COLO829 (cell line): ENCODE measurements around the gene TMOD3.

ENCODE experiments used
- DNase-seq: peaks from one replicate; pipeline ENCODE4 v3.0.0; 2012; ENCODE audit warnings: low spot score

Gene TMOD3

DNA sequence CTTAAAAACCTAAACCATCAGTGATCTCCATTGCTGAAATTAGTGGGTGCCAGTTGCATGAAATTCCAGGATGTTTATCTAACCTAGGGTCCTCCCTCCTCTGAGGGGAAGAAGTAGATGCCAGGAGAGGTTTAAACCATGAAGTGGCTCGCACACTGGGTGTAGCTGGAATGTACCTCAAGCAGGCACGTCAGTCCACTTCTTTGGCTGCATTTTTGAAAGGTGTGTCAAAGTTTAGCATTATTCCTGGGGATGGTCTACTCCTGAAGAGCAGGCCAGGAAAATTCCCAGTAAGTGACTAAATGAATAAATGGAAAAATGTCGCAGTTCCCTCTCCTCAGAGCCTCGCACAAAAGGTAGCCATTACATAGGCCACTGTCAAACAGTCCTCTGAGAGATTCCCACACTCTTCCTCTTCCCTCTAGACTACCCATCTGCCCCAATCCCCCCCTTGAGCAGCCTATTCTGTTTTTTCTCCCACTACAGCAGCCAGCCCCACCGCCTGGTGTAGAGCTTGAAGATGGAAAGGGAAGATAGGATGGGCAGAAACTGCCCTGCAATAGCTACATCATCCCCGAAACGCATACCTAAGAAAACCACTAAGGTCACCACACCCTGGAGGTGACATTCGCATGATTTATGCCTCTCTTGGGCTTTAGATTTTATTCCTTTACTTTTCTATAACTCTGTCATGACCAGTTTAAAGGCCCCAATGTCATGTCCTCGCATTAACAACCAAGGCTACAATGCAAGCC, 655 bp upstream of the TMOD3 start:
- no peak for DNase-seq

DNA sequence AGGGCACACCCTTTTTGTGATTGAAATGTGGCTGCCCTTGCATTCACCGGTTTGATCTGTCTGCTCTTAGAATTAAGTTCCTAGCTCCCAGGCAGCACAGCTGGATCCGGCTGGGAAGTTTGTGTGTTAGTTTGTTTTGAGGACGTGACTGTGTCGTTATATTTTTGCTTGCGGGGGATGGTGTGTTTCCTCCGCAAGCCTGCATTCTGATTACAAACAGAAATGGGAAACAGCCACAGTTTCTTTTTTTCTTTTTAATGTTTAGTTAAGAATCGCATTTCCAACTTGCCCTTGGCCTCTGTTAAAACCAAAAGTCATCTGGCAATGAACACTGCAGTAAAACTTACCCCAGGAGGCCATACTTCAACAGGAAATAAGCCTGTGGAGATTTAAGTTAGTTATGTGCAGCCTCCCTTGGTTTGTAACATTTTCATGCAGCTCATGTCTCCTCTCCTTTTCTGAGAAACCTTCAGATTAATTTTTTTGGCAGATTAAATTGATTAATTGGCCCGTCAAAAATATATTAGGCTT, 888 bp downstream of the TMOD3 start:
- DNase-seq, result no peak

DNA sequence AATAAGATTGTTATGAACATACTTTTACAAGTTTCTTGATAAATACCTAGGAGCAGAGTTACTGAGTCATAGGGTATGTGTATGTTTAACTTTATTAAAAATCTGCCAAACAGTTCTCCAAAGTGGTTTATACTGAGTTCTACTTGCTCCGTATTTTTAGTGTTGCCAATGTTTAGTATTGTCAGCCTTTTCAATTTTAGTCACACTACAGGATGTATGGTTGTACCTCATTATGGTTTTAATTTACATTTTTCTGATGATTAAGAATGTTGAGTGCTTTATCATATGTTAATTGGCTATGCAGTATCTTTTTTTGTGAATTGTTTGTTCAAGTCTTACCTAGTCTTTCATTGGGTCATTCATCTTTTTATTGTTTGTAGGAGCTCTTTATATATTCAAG, 4.3 kb downstream of the TMOD3 start:
- no peak for DNase-seq

DNA sequence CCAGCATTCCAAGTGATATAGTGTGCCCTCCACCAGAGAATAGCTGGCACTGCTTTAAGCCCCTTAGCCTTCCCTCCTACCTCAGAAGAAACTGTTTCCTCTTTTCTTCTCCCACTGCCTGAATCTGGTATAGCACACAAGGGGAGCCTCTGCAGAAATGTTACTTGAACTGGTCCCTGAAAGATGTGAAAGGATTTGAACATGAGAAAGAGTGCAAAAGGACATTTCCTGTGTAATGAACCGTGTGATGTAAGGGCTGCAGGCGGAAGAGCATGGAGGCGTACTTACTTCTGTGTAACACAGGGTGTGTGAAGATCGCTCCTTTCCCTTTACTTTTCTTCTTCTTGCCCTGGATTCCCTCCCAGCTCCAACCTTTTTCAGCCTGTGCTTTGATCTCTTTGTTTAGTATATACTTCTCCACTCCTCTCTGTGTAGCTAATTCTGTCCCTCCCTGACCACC, 8.4 kb downstream of the TMOD3 start:
- DNase-seq, result no peak

DNA sequence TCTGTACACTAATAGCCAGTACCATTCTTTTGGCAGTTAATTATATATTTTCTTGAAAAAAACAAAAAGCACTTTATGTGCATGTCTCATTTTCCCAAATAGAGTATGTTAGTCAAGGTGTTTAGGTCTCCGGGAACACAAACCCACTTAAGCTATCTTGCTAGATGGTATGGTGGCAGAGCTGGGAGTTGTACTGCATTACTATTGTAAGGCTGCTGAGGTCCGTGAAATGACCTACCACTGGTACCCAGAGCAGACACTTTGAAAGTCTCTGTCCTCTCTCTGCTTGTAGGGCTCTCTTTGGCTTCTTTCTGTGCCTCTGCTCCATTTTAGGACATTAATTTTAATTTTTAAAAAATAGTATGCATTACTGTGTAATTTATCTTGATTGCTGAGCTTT, 8.8 kb downstream of the TMOD3 start:
- no peak for DNase-seq

DNA sequence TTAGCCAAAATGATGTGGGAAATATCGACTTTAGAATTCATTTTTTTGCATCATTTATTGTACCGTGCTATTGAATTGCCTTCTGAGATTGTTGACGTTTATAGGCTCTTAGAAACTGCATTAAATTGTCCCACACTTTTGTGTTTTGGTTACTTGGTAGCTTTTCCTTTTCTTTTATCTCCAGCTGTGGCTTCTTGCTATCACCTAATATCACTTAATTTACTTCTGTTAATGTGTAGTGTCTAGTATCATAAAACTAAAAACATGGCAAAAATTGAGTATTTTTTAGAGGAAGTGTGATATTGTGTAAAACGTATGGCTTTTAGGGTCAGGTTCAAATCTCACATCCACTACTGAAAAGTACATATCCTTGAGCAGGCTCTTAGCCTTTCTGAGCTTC, 11.2 kb downstream of the TMOD3 start:
- no peak for DNase-seq

DNA sequence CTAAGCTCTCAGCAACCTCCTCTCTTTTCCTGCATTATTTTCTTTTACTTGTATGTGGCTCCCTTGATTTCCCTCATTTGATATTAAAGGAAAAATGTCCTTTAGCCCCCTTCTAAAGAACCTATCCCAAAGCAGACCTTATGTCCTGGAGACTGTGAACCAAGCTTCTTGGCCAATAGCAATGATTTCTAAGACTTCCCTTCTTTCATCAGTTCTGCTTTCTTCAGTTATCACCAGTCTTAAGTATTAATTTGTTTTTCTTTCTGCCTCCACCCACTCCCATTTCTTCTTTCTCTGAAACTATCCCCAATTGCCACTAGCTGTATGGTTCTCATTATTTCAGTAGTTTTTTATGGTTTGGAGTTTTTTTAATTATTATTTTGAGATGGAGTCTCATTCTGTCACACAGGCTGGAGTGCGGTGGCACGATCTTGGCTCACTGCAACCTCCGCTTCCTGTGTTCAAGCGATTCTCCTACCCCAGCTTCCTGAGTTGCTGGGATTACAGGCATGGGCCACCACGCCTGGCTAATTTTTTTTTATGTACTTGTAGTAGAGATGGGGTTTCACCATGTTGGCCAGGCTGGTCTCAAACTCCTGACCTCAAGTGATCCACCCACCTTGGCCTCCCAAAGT, 12.1 kb downstream of the TMOD3 start:
- no peak for DNase-seq

DNA sequence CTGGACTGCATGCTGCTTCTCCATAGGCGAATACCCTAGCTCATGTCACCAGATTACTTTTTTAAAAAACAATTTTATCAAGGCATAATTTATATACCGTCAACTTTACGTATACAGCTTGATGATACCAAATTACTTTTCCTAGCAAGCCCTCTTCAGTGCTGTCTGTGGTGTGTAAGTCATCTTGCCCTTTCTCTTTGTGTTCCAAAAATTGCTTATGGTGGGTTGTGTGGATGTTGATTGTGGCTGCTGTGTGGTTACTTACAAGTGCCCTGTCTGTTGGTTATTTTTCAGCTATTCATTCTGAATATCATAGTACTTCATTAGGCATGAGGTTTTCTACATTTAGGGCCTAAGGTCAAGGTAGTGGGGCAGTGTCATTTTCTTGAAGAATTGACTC, 12.8 kb downstream of the TMOD3 start:
- no peak for DNase-seq

DNA sequence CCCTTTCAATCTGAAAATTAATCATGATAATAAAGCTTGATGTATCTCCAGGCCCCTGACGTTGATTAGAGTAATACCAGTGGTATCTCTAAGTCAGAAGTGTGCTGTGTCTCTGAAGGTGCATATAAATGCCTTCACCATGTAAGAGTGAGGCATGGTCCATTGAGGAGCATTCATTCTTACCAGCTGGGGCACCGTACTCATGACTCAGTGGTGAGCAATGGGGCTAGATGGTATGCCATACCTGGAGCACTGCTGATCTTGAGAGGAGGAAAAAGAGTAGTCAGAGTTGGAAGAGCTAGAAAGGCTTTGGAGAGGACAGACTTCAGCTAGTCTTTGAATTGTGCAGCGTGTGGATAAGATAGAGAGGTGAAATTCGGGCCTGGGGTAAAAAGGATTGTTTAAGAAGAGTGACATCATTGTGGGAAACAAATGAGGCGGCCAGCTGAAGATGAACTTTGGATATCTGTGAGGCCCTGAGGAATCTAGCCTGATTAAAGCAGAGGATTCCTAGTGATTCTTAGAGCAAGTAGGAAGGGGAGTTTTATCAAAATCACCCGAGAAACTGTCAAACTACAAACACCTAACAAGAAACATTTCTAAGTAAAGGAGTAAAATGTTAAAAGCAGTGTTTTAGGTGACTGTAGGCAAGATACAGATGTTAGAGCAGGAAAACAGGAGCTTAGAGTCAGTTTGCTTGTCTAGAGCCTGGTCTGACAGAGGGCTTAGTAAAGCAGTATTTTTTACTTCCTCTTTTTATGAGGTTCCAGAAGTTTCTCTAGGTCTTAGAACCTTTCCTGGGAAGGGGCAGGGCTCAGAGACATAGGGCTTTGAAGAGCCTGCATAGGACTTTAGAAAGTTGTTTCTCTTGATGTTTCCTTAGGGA, 13.6 kb downstream of the TMOD3 start:
- DNase-seq, result no peak

DNA sequence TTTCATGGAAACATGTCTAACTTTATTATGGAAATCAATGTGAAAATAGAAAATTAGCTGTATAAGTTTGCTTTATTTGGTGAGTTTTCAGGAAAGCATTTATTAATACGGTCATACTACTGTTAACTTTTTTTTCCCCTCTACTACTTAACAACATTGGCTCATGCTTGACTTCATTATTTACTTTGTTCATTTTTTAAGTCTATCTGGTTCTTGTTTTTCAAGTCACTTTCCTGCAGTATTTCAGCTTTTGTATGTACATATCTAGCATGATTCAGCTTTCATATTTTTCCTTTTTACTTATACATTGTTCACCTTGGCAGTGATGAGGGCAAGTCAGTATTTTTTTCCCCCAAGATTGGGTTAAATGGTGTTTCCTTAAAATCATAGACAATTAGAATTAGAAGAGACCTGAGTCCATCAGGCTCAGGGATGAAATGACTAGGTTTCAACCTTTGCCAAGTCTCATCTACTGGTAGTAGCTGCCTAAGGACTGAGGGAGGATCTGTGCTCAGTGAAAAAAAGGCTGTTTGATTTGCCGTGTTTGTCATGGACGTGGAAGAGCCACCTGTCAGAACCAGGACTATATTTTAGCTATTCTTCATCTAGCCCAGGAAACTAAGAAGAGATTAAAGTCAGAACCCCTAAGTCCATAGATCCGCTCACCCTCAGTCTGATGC, 15.4 kb downstream of the TMOD3 start:
- no peak for DNase-seq

DNA sequence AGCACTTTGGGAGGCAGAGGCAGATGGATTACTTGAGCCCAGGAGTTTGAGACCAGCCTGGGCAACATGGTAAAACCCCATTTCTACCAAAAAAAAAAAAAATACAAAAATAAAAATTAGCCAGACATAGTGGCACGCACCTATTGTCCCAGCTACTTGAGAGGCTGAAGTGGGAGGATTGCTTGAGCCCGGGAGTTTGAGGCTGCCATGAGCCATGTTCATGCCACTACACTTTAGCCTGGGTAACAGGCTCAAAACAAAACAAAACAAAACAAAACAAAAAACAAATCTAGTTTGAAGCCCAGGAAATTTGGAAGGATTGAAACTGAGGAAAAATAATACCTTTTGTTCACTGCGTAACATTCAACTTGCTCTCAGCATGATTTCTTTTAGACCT, 16.6 kb downstream of the TMOD3 start:
- no peak for DNase-seq

DNA sequence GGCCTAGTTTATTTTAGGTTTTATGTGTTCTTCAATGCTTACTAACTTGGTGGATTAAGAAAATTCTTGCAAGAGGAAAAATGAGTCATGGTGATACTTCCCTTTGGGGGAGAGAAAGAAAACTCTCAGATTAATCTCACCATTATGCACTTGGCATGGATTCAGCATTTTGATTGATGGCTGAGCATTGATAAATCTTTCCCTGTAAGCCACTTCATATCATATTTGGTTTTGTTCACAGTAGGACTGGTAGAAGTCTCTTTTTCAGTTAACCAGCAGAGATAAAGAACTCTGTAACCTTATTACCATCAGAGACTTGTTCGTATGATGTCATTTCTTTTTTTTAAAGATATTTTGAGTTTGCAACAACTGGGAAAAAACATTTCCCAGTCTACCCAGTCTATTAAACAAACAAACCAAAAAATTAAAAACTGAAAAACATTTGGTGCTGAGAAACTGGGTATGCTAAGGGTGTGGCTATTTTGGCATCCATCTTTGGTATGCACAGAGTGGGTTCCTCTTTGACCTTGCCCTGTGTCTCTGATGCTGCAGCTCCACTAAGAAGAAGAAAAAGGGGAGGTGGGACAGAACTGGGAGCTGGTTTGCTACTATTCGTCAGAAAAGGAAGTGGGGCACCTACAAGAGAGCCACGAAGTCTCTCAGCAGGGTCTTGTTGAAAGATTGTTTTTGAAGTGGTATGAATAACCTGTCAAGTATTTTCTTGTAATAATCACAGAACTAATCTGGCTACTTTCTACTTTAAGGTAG, 17.2 kb downstream of the TMOD3 start:
- DNase-seq, result no peak

DNA sequence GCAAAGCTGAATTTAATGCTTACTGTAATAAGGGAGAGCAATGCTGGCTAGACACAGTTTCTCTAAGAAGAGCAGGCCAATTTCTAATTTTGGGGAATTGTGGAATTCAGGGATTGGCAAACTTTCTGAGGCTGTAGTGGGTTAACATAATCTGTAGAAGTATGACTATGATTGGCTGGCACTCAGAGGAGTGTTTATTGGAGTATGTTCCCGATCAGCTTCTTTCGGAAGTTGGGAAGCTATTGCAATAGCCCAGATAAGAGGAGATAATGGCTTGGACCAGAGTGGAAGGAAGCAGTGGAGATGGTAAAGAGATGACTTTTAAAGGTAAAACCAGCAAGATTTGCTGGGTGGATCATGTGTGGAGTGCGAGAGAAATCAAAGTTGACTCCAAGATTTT, 19.4 kb downstream of the TMOD3 start:
- no peak for DNase-seq

DNA sequence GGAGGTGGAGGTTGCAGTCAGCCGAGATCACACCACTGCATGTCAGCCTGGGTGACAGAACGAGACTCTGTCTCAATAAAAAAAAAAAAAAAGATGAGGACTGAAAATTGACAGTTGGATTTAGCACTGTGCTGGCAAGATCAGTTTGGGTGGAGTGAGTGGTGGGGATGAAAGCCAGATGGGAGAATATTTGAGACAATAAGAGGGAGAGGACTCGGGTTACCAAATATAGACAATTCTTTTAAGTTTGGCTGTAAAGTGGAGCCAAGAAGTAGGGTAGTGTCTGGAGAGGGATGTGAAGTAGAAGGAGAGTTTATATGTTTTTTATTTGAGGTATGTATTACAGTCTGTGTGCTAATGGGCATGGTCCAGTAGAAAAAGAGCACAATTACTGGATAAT, 20.4 kb downstream of the TMOD3 start:
- DNase-seq, result no peak

DNA sequence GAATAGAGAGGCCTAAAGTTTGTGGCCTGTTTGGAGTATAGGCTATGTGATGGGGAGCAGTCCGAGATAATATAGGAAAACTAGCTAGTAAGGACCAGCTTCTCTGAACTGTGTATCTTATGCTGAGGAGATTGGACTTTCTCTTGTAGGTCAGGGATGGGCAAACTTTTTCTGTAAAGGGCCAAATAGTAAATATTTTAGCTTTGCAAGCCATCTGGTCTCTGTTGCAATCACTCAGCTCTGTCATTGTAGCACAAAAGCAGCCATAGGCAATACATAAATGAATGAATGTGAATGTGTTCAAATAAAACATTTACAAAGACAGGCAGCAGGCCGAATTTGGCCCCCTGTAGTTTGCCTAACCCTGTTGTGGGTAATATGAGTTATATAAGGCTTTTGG, 24.5 kb downstream of the TMOD3 start:
- no peak for DNase-seq

DNA sequence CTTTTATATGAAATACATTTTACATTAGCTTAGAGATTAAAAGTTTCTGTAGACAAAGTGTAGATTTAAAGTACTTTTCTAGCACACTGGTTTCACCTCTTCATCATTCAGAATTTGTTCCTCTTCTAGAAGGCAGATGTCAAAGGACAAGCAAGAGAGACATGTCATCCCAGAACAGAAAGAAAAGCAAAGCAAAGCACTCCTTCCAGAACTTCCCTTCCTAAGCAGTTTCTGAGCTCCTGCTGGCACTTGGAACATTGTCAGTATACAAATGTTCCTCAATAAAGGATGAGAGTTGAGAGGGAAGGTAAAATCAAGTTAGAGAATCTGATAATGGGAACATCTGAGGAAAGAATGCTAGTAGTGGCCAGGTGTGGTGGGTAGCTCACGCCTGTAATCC, 26.2 kb downstream of the TMOD3 start:
- DNase-seq, result no peak

DNA sequence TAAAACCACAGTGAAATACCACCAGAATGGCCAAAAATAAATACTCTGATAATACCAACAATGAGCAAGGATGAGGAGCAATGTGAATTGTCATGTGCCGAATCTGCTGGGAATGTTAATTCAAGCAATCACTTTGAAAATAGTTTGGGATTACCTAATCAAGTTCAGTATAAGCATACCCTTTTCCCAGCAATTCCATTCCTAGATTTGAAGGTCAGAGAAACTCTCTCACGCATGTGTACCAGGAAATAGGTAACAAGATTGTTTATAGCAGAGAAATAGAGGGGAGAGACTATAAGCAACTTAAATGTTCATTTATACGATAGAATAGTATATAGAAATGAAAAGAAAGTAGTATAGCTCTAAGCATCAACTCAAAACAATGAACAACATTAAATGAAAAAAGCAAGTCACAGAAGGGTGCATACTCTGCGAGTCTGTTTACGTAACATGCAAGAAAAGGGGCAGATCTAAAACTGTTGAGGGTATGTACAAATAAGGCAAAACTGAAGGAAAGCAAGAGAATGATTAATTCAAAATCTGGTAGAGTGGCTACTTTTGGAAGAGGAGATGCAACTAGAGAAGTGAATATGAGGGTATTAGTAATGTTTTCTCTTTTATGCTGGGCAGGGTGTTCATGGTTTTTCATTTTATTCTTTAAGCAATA, 27.4 kb downstream of the TMOD3 start:
- no peak for DNase-seq

DNA sequence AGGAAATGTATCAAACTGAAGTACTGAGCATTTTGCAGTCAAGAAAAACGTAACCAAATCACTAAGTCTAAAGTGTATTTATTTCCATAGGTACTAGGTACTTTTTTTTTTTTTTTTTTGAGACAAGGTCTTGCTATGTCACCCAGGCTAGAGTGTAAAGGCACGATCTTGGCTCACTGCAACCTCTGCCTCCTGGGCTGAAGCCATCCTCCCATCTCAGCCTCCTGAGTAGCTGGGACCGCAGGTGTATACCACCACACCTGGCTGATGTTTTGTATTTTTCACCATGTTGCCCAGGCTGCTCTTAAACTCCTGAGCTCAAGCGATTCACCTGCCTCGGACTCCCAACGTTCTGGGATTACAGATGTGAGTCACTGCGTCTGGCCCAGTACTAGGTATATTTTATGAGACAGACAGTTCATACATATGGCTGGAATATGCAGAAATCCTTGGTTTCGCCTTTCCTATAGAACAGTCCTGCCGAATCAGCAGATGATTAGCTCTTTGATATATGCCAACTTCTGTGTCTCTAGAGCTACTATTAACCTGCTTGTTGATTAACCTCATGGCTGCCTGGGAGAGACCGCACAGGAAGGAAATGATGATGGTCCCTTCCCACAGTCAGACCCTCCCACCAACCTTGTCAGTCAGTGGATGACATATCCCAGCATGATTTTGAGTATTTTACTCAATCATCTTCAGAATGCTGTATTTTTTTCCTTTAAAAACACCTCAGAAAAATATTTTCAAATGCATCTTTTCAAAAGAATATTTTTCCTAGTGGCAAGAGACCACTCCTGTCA, 32.3 kb downstream of the TMOD3 start:
- DNase-seq, result no peak

DNA sequence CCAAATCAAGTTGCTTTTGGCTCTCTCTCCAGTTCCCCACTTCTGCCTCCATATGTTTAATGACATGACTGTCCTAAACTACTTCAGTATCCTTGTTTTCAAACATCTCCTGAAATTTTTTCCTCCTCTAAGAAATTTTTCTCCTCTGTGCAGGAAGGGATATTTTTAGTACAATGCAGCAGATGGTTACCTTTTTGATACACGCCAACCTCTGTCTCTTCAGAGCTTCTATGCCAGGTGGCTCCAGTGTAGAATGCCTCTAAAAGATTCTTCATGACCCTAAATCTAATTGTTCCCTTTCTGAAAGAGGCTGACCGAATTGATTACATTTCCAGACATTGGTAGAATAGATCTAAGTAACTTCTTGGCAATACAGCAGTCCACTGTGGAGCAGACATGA, 33.7 kb downstream of the TMOD3 start:
- no peak for DNase-seq
